ENCODE data around the gene CNOT4. TPM values are rescaled to one million over a fixed set of nuclear protein-coding genes. Genes with fewer than 3 reads are reported as not detected.
A peak's percentile ranks its signal among the peaks of the same experiment; 100 is the strongest.
"Not testable (repeated sequence)": the region's sequence is repeated elsewhere in the genome, so short reads cannot be mapped to it uniquely, and the experiment has no call there.

The CNOT4 gene
- total RNA-seq, 1 donor = 8.9 TPM

GRCh38 chr7:135459076-135459475 is 50.8 kb downstream of the CNOT4 start:
- no peak for DNase-seq (ENCODE audit: low read depth in 2 of 3, low spot score in 2 of 3)

DNA sequence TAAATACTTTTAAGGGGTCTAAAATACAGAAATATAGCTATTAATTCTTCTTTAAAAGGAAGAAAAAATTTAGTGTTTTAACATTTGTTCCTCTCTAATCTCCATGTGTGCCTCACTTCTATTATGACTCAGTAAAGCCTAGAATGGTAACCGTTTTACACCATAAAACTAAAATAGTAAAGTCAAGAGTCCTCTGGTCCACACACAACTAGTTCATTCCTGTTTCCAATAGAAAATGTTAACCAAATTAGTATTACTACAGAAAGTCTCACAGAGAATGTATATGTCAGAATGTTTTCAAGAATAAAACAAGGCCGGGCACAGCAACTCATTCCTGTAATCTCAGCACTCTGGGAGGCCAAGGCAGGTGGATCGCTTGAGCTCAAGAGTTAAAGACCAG is 55.8 kb downstream of the CNOT4 start:
- DNase-seq (ENCODE audit: low read depth in 2 of 3, low spot score in 2 of 3) = no peak

- no peak for DNase-seq (ENCODE audit: low read depth in 2 of 3, low spot score in 2 of 3)
These were observed 60.5 kb downstream of the CNOT4 start for GRCh38 chr7:135449436-135449835.

DNA sequence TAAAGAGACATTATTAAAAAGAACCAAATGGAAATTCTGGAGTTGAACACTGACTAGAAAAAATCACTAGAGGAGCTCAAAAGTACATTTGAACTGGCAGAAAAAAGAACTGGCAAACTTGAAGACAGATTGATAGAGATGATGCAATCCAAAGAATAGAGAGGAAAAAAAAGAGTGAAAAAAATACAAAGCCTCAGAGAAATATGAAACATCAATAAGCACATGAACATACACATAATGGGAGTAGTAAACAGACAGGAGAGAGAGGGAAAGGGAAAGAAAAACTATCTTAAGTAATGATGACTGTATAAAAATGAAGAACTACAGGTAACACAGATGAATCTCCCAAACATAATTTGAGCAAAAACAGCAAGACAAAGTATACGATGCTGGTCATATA is 61.1 kb downstream of the CNOT4 start:
- no peak for DNase-seq (ENCODE audit: low read depth in 2 of 3, low spot score in 2 of 3)

- no peak for DNase-seq (ENCODE audit: low read depth in 2 of 3, low spot score in 2 of 3)
These were observed 62.2 kb downstream of the CNOT4 start for GRCh38 chr7:135447748-135448147.

DNA sequence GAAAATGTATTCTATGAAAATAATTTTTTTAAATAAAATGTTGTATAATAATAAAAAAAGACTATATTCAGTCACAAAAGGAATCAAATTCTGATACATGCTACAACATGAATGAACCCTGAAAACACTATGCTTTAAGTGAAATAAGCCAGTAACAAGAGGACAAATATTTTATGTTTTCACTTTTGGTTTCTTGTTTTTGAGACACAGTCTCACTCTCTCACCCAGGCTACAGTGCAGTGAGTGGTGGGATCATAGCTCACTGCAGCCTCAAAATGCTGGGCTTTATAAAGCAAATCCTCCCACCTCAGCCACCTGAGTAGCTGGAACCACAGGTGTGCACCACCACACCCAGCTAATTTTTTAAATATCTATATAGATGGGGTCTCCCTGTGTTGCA is 64.2 kb downstream of the CNOT4 start:
- no peak for DNase-seq (ENCODE audit: low read depth in 2 of 3, low spot score in 2 of 3)

GRCh38 chr7:135445266-135445665 is 64.6 kb downstream of the CNOT4 start:
- not testable (repeated sequence) for DNase-seq (ENCODE audit: low read depth in 2 of 3, low spot score in 2 of 3)

DNA sequence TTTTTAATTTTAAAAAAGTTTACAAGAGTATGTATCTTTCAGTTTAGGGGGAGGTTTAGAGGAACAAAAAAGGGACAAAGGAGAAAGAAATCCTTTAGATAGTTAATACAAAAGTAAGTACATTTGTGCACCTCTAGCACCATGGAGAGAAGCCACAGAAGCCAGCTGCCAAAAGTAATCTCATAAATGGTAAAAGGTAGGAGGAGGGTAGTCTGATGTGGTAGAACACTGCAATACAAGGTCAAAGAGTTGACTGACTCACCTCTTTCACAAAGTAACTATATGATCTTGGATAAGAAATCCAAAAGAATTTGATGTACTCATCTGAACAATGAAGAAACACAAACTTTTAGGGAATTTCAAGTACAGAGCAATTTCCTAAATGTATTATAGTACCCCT is 68.1 kb downstream of the CNOT4 start:
- DNase-seq (ENCODE audit: low read depth in 2 of 3, low spot score in 2 of 3) = no peak

GRCh38 chr7:135434047-135434446 is 75.9 kb downstream of the CNOT4 start:
- no peak for DNase-seq (ENCODE audit: low read depth in 2 of 3, low spot score in 2 of 3)

GRCh38 chr7:135430626-135431025 is 79.3 kb downstream of the CNOT4 start:
- no peak for DNase-seq (ENCODE audit: low read depth in 2 of 3, low spot score in 2 of 3)

DNA sequence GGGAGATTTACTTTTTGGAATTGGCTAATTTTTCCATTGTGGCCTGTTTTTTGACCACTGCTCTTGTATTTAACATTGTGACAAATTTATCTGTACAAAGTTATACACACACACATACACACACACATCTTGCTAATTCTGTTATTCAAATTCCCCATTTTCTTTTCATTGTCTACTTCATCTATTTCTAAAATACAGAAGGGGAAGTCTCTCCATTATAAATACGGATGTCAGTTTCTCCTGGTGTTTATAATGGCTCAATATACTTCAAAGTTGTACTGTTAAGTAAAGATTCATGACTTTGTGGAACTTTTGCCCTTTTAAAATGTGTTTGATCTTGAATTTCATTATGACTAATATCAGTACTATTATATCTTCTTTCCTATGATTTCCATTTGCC is 81.0 kb downstream of the CNOT4 start:
- no peak for DNase-seq (ENCODE audit: low read depth in 2 of 3, low spot score in 2 of 3)

- DNase-seq (ENCODE audit: low read depth in 2 of 3, low spot score in 2 of 3) = no peak
These were observed 81.9 kb downstream of the CNOT4 start for GRCh38 chr7:135428011-135428410.

DNA sequence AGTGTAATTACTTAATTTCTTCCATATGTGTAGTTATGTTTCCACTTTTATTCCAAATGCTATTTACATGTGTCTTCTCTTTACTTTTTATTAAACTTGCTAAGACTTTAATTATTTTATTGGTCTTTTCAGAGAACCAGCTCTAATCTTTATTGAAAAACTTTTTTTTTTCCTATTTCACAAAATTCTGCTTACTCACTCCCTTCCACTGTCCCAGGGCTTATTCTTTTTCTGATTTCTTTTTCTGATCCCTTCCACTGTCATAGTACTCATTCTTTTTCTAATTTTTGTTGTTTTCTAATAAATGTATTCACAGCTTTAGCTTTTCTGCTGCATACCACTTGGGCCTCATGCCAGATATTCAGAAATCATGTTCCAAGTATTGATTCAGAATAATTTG is 82.7 kb downstream of the CNOT4 start:
- DNase-seq (ENCODE audit: low read depth in 2 of 3, low spot score in 2 of 3) = no peak

DNA sequence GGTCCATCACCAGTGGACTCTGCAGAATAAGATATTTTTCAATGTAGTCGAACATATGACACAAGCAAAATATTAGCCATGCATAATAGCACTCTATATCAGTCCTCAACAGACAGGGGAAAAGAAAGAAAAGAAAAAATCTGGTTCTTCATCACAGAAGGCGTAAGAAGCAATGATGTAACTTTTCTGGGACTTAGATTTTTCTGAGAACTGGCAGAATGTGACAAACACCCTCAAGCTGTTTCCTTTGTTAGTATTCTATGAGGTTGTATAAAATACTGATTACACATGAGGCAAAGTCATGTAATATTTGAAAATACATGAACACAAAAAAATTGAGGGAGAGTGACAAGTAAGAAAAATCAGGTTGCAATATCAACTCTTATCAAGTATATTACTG is 84.9 kb downstream of the CNOT4 start:
- DNase-seq (ENCODE audit: low read depth in 2 of 3, low spot score in 2 of 3) = peak in 1 of 3 donors; percentile 40

DNA sequence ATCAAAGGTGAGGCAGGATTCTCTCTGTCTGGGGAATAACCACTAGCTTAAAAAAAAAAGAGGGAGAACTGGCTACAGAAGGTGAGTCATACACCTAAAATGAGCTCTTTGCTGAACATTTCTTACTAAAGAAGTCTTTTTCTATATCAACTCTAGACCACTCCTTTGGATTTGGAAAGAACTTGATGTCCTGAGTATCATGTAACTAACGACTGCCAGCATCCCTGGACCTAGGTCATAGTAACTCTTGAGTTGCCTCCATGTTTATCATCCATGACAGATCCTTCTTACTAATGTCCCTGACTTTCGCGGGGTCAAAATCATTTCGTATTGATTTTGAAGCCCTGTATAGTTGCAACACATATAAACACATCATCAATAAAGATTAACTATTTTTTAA is 89.1 kb downstream of the CNOT4 start:
- no peak for DNase-seq (ENCODE audit: low read depth in 2 of 3, low spot score in 2 of 3)

- no peak for DNase-seq (ENCODE audit: low read depth in 2 of 3, low spot score in 2 of 3)
These were observed 93.5 kb downstream of the CNOT4 start for GRCh38 chr7:135416431-135416830.

GRCh38 chr7:135414850-135415439 is 95.0 kb downstream of the CNOT4 start:
- DNase-seq (ENCODE audit: low read depth in 2 of 3, low spot score in 2 of 3) = peak in 2 of 3 donors; percentile 62 to 81

DNA sequence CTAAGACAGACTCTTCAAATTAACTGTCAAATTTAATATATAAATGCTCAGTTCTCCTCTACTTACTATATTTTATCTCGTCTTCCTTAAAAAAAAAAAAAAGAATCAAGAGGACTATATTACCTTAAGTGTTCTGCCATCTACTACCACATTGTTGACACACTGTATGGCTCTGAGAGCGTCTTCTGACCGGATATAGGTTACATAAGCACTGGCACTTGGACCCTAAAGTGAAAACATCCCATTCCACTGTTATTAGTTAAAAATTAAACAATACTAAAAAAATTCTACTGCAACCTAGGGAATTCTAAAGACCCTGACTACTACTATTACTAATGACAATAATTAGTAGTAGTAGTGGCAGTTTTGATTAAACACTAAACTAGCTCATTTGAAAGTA is 95.7 kb downstream of the CNOT4 start:
- DNase-seq (ENCODE audit: low read depth in 2 of 3, low spot score in 2 of 3) = no peak

DNA sequence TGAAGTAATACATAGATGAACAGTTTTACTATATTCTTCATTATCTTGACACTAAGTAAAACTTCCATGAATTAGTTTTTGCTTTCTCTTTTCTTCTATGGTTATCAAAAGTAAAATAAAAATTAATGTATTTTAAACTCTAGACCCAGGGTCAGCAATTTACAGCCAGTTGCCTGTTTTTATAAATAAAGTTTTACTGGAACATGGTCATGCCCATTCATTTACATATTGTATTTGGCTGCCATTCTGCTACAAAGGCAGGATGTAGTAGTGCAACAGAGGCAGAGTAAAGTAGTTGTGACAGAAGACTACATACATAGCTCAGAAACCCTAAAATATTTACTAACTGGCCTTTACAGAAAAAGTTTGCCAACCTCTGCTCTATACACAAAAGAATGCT is 98.8 kb downstream of the CNOT4 start:
- DNase-seq (ENCODE audit: low read depth in 2 of 3, low spot score in 2 of 3) = no peak

GRCh38 chr7:135410543-135410942 is 99.4 kb downstream of the CNOT4 start:
- no peak for DNase-seq (ENCODE audit: low read depth in 2 of 3, low spot score in 2 of 3)

DNA sequence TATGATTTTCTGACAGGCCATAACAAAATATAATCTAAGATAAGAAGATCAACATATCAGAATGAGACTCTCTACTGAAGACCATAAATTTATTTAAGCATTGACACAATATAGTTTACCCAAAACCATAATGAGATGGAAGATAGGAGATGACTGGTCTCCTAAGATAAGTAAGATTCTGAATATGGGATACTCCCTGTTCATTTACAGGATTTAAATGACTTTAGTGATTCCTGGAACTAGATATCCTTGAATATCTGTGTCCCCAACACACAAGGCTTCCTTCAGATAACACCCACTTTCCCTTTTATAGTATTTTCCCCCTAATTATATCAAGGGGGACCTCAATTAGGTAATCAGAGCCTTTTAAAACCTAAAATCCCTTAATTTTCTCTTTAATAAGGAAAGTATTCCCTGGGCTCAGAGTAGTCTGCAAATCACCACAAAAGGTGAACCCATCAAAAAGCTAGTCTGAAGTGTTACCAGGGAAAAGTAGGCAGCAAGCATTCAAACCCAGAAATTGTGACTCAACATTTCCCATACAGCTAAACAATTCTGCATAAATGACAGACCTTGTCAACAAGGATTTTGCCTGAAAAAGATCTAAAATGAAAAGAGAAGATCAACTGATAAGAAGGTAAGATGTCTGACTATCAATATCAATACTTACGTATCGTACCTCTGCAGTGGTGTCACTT is 99.9 kb downstream of the CNOT4 start:
- DNase-seq (ENCODE audit: low read depth in 2 of 3, low spot score in 2 of 3) = no peak

- no peak for DNase-seq (ENCODE audit: low read depth in 2 of 3, low spot score in 2 of 3)
These were observed 102.0 kb downstream of the CNOT4 start for GRCh38 chr7:135407884-135408283.

- DNase-seq (ENCODE audit: low read depth in 2 of 3, low spot score in 2 of 3) = no peak
These were observed 103.0 kb downstream of the CNOT4 start for GRCh38 chr7:135406918-135407317.

Measured in hematopoietic multipotent progenitor cell (in vitro differentiated cells).